GM23338 (cell line): ENCODE results near the gene PEPD. TPM values are rescaled to one million over a fixed set of nuclear protein-coding genes. Genes with fewer than 3 reads are reported as not detected.

Source experiments
- ATAC-seq: fragments of 200-7000 bp; cut with Tn5 transposase; 3 replicates; pipeline ENCODE4 v1.9.1; 2020
- DNase-seq: peaks from one replicate; pipeline ENCODE4 v3.0.0-alpha.2; 2015; ENCODE audit warnings: low spot score
- H2AFZ ChIP-seq: fragments of 200-600 bp; sonication (generic); 2 replicates; pipeline ENCODE4 v1.8.0; 2016; ENCODE audit warnings: antibody characterized with exemption, mild to moderate bottlenecking, moderate library complexity
- H3F3A ChIP-seq: fragments of 200-600 bp; sonication (generic); replicated peaks from 2 replicates; pipeline ENCODE4 v1.8.0; 2017; ENCODE audit warnings: antibody characterized with exemption, mixed run types, low read depth
- H3K27ac ChIP-seq: fragments of 200-600 bp; sonication (generic); 2 replicates; pipeline ENCODE4 v1.6.1; 2016; ENCODE audit warnings: low read depth
- H3K27me3 ChIP-seq: fragments of 200-600 bp; sonication (generic); 2 replicates; pipeline ENCODE4 v1.8.0; 2016; ENCODE audit warnings: mild to moderate bottlenecking, mixed run types, moderate library complexity; ENCODE audit not compliant: insufficient read depth
- H3K36me3 ChIP-seq: fragments of 200-600 bp; sonication (generic); 2 replicates; pipeline ENCODE4 v1.8.0; 2016; ENCODE audit warnings: mild to moderate bottlenecking; ENCODE audit not compliant: insufficient read depth
- H3K4me1 ChIP-seq: fragments of 200-600 bp; sonication (generic); 2 replicates; pipeline ENCODE4 v1.8.0; 2016; ENCODE audit warnings: mild to moderate bottlenecking, moderate library complexity; ENCODE audit not compliant: insufficient read depth
- H3K4me2 ChIP-seq: fragments of 200-600 bp; sonication (generic); 2 replicates; pipeline ENCODE4 v1.7.1; 2017; ENCODE audit warnings: mixed run types
- H3K4me3 ChIP-seq: fragments of 200-600 bp; sonication (generic); 2 replicates; pipeline ENCODE4 v1.6.1; 2016; ENCODE audit warnings: mixed run types
- H3K79me2 ChIP-seq: fragments of 200-600 bp; sonication (generic); replicated peaks from 2 replicates; pipeline ENCODE4 v1.8.0; 2017; ENCODE audit warnings: mild to moderate bottlenecking; ENCODE audit not compliant: insufficient read depth
- H3K9me2 ChIP-seq: fragments of 200-600 bp; sonication (generic); 2 replicates; pipeline ENCODE4 v1.8.0; 2017; ENCODE audit not compliant: insufficient read depth
- H4K20me1 ChIP-seq: fragments of 200-600 bp; sonication (generic); replicated peaks from 2 replicates; pipeline ENCODE4 v1.8.0; 2017; ENCODE audit warnings: mild to moderate bottlenecking; ENCODE audit not compliant: insufficient read depth
- H3K27ac Mint-ChIP-seq: 2 replicates; pipeline ENCODE4 v1.8.0; 2020; ENCODE audit warnings: inconsistent platforms, mild to moderate bottlenecking, moderate library complexity, mixed read lengths
- H3K27me3 Mint-ChIP-seq: 3 replicates; pipeline ENCODE4 v1.8.0; 2022; ENCODE audit warnings: low read depth, mild to moderate bottlenecking, moderate library complexity, mixed read lengths, inconsistent platforms; ENCODE audit not compliant: insufficient read depth, poor library complexity
- H3K36me3 Mint-ChIP-seq: 3 replicates; pipeline ENCODE4 v1.8.0; 2021; ENCODE audit warnings: low read depth, mild to moderate bottlenecking, inconsistent platforms, moderate library complexity, mixed read lengths
- H3K4me1 Mint-ChIP-seq: 3 replicates; pipeline ENCODE4 v1.8.0; 2020; ENCODE audit warnings: mild to moderate bottlenecking, inconsistent platforms, mixed read lengths
- H3K4me3 Mint-ChIP-seq: 3 replicates; pipeline ENCODE4 v1.8.0; 2021; ENCODE audit warnings: moderate library complexity, mild to moderate bottlenecking, inconsistent platforms, mixed read lengths
- H3K9me3 Mint-ChIP-seq: 3 replicates; pipeline ENCODE4 v1.8.0; 2020; ENCODE audit warnings: moderate library complexity, mild to moderate bottlenecking, inconsistent platforms, mixed read lengths
- CREB1 ChIP-seq: fragments of 250-450 bp; sonication (Bioruptor Pico); IDR thresholded peaks from 2 replicates; pipeline ENCODE4 v1.5.0; 2020; ENCODE audit warnings: low read depth, mild to moderate bottlenecking, moderate library complexity
- CTCF ChIP-seq, 2 experiments: fragments of 200-600 bp in 1 of 2; sonication (generic) in 1 of 2; conservative IDR thresholded peaks; 2 replicates each; pipeline versions ENCODE4 v1.5.1 to v1.6.1; 2016 to 2017; ENCODE audit warnings: antibody characterized with exemption in 2 of 2, low read depth in 2 of 2, mild to moderate bottlenecking in 2 of 2, moderate library complexity in 1 of 2
- ETS1 ChIP-seq: IDR thresholded peaks from 2 replicates; pipeline ENCODE4 v1.6.1; 2016; ENCODE audit warnings: antibody characterized with exemption
- EZH2 ChIP-seq: fragments of 200-600 bp; sonication (generic); IDR thresholded peaks from one replicate; pipeline ENCODE4 v1.8.0; 2017; ENCODE audit warnings: antibody characterized with exemption, mild to moderate bottlenecking, low read depth; ENCODE audit not compliant: unreplicated experiment
- EZH2phosphoT487 ChIP-seq: fragments of 200-600 bp; sonication (generic); IDR thresholded peaks from one replicate; pipeline ENCODE4 v1.8.1; 2018; ENCODE audit warnings: antibody characterized with exemption; ENCODE audit not compliant: unreplicated experiment
- JUNB ChIP-seq: IDR thresholded peaks from one replicate; pipeline ENCODE4 v1.6.1; 2016; ENCODE audit warnings: antibody characterized with exemption; ENCODE audit not compliant: unreplicated experiment
- NANOG ChIP-seq: IDR thresholded peaks from 2 replicates; pipeline ENCODE4 v1.6.1; 2016; ENCODE audit warnings: antibody characterized with exemption, borderline replicate concordance
- POLR2AphosphoS5 ChIP-seq: IDR thresholded peaks from 2 replicates; pipeline ENCODE4 v1.6.1; 2016; ENCODE audit warnings: antibody characterized with exemption, low read depth
- REST ChIP-seq: IDR thresholded peaks from one replicate; pipeline ENCODE4 v1.6.1; 2018; ENCODE audit warnings: antibody characterized with exemption; ENCODE audit not compliant: unreplicated experiment
- STAT1 ChIP-seq: IDR thresholded peaks from one replicate; pipeline ENCODE4 v1.6.1; 2016; ENCODE audit warnings: antibody characterized with exemption; ENCODE audit not compliant: unreplicated experiment
- ZNF114 ChIP-seq: fragments of 250-450 bp; sonication (Bioruptor Pico); IDR thresholded peaks from 2 replicates; pipeline ENCODE4 v1.5.0; 2020; ENCODE audit warnings: mild to moderate bottlenecking, moderate library complexity
- ZNF331 ChIP-seq: fragments of 250-450 bp; sonication (Bioruptor Pico); IDR thresholded peaks from 2 replicates; pipeline ENCODE4 v1.5.0; 2020; ENCODE audit warnings: low read depth, mild to moderate bottlenecking, moderate library complexity
- ZNF462 ChIP-seq: fragments of 250-450 bp; sonication (Bioruptor Pico); IDR thresholded peaks from 2 replicates; pipeline ENCODE4 v1.5.0; 2020; ENCODE audit warnings: mild to moderate bottlenecking, moderate library complexity
- polyA plus RNA-seq: library from polyadenylated mRNA; unstranded; fragments of >200 nt; fragmentation: Nextera tagmentation; extraction: Ambion mirVana; gene quantifications from 2 replicates; pipeline ENCODE4 v1.2.1, GENCODE V29; 2016
- total RNA-seq: library from RNA; depleted of rRNA; stranded (reverse); fragments of >200 nt; shearing (Covaris generic); gene quantifications from 2 replicates; pipeline ENCODE4 v1.2.3, GENCODE V29; 2014

Gene PEPD
- total and polyA plus RNA-seq, 2 experiments from 2014 or later = 81.7 to 89.2 TPM

- no peaks in the 10 kb centered on the region for H3F3A ChIP-seq
- H3K4me2 ChIP-seq = no peak overlapping the region
- DNase-seq (no peak), ATAC-seq (no peak)
- no peak overlapping the region for H2AFZ ChIP-seq
- Mint-ChIP-seq H3K4me1 (peaks cover 16% of the 10 kb centered on the region), H3K27ac (no peak overlapping the region), H3K4me3 (no peak overlapping the region; the same call in 2 of the 3 replicates), H3K9me3 (no peaks in the 10 kb centered on the region), H3K27me3 (peaks cover 6% of the 10 kb centered on the region), H3K36me3 (no peaks in the 10 kb centered on the region)
- no peaks in the 10 kb centered on the region; the same call in 1 of the 2 replicates for H3K4me1 ChIP-seq
- H3K79me2 ChIP-seq = no peaks in the 10 kb centered on the region
- H3K36me3 ChIP-seq = no peaks in the 10 kb centered on the region
- 0 out of 2 replicates have a peak, but pooled peaks cover 8% of the 10 kb centered on the region for H3K9me2 ChIP-seq
- no peaks in the 10 kb centered on the region for H3K27me3 ChIP-seq
- H3K27ac ChIP-seq = no peak overlapping the region
- TF ChIP-seq ZNF331 (CRISPR knock-in tag) = no peak
- no peak for TF ChIP-seq CTCF (conservative IDR thresholded peaks at IDR 0.05; ENCODE audit: low read depth in 2 of 2)
- no peak for TF ChIP-seq CREB1 (CRISPR knock-in tag)
- no peak for TF ChIP-seq STAT1
- TF ChIP-seq JUNB = no peak
- TF ChIP-seq NANOG = no peak
- no peak for TF ChIP-seq EZH2phosphoT487
- TF ChIP-seq EZH2 = no peak
- TF ChIP-seq ETS1 = no peak
- no peak for TF ChIP-seq ZNF114 (CRISPR knock-in tag)
- TF ChIP-seq REST = no peak
- TF ChIP-seq ZNF462 (CRISPR knock-in tag) = no peak
- TF ChIP-seq POLR2AphosphoS5 = no peak
- no peaks in the 10 kb centered on the region; the same call in 1 of the 2 replicates for H4K20me1 ChIP-seq
- H3K4me3 ChIP-seq = no peak overlapping the region
Observed at GRCh38 chr19:33418871-33419787, 102.5 kb downstream of the PEPD start.
